ENCODE data around the gene TLE5. TPM values are rescaled to one million over a fixed set of nuclear protein-coding genes. Genes with fewer than 3 reads are reported as not detected.

The TLE5 gene
- polyA plus RNA-seq, 3 donors: 27.5 to 309 (median 34.4) TPM

DNA sequence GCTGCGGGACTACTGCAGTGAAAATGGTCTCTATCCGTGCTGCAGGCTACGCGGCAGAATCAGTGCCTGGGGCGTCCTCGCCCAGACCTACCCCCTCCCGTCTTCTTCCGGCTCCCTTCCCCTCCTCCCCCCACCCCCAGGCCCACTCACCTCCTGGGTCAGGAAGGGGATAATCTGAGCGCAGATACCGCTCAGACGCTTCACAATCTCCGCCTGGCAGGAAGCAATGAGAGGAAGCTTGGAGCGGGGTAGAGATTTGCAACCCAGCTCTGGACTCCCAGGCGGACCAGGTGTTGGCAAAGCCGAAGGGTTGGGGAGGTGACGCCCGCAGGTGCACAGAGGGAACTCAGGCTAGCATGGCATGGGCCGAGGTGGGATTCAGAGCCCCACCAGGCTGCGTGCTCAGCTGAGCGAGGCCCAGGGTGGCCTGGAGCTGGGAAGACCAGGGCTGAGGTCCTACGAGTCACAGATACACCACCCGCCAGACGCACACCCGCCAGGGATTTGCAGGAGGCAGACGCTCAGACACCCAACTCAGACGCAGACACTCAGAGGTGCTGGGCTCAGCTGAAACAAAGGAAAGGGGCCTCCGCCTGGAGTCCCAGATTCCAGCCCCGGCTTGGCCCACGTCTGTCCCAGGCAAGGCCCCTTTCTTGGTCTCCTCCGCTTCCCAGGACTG, 37.3 kb downstream of the TLE5 start:
- peaks cover 1% of the 10 kb centered on the region for H3K4me1 Mint-ChIP-seq
- peaks cover 3 to 4% of the 10 kb centered on the region in 2 donors for H3K4me1 ChIP-seq (ENCODE audit: control insufficient read depth in 1 of 2, insufficient read depth in 2 of 2, low read length in 2 of 2)
- WGBS (ENCODE audit: insufficient coverage): 24% methylated on average over 25 of the region's 30 CpGs
- intact Hi-C loops (cut with micrococcal nuclease): no loop called here
- no peak overlapping the region for H3K4me2 ChIP-seq (replicated peaks; ENCODE audit: extremely low read depth, low read length, poor library complexity, severe bottlenecking)
- no peak overlapping the region for H3K27ac Mint-ChIP-seq
- DNase-seq: no peak
- H3K36me3 Mint-ChIP-seq: peaks cover 0 to 6% of the 10 kb centered on the region in 2 donors
- H3K4me3 ChIP-seq (replicated peaks in 1 of 3; ENCODE audit: low read depth in 2 of 3, low read length in 3 of 3): no peak overlapping the region
- H3K4me3 Mint-ChIP-seq: peak overlapping the region in 1 of 2 donors; percentile 64
- no peaks in the 10 kb centered on the region for H3K36me3 ChIP-seq (replicated peaks in 1 of 2; ENCODE audit: control insufficient read depth in 1 of 2, insufficient read depth in 2 of 2, low read length in 2 of 2)
- H3K9me3 ChIP-seq (replicated peaks in 1 of 2; ENCODE audit: control insufficient read depth in 1 of 2, insufficient read depth in 1 of 2, low read length in 2 of 2): peaks cover 0 to 18% of the 10 kb centered on the region in 2 donors
- peaks cover 52 to 75% (median 73%) of the 10 kb centered on the region in 3 donors for H3K27me3 Mint-ChIP-seq (ENCODE audit: low read depth in 3 of 3)
- TF ChIP-seq, protein P1, sequence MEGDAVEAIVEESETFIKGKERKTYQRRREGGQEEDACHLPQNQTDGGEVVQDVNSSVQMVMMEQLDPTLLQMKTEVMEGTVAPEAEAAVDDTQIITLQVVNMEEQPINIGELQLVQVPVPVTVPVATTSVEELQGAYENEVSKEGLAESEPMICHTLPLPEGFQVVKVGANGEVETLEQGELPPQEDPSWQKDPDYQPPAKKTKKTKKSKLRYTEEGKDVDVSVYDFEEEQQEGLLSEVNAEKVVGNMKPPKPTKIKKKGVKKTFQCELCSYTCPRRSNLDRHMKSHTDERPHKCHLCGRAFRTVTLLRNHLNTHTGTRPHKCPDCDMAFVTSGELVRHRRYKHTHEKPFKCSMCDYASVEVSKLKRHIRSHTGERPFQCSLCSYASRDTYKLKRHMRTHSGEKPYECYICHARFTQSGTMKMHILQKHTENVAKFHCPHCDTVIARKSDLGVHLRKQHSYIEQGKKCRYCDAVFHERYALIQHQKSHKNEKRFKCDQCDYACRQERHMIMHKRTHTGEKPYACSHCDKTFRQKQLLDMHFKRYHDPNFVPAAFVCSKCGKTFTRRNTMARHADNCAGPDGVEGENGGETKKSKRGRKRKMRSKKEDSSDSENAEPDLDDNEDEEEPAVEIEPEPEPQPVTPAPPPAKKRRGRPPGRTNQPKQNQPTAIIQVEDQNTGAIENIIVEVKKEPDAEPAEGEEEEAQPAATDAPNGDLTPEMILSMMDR (IDR thresholded peaks at IDR 0.05): no peak
- H3K27ac ChIP-seq (ENCODE audit: low read depth in 1 of 2, low read length in 2 of 2): no peak overlapping the region
- H3K9ac ChIP-seq (ENCODE audit: insufficient read depth, low read length, poor library complexity, severe bottlenecking): no peak overlapping the region
- peaks cover 41 to 55% of the 10 kb centered on the region in 2 donors for H3K27me3 ChIP-seq (ENCODE audit: control insufficient read depth in 2 of 2, insufficient read depth in 2 of 2, low read length in 2 of 2)
- no peak overlapping the region for H2AFZ ChIP-seq (ENCODE audit: insufficient read depth, low read depth, low read length, poor library complexity, severe bottlenecking)
- no peaks in the 10 kb centered on the region for H4K20me1 ChIP-seq (ENCODE audit: insufficient read depth, low read length)
- peaks cover 0 to 20% (median 11%) of the 10 kb centered on the region in 7 donors for H3K9me3 Mint-ChIP-seq
- H3K79me2 ChIP-seq (ENCODE audit: insufficient read depth, low read length): no peaks in the 10 kb centered on the region

GRCh38 chr19:3024509-3024869, 37.8 kb downstream of the TLE5 start:
- H3K36me3 ChIP-seq (replicated peaks in 1 of 2; ENCODE audit: control insufficient read depth in 1 of 2, insufficient read depth in 2 of 2, low read length in 2 of 2): no peaks in the 10 kb centered on the region
- H4K20me1 ChIP-seq (ENCODE audit: insufficient read depth, low read length): no peaks in the 10 kb centered on the region
- peaks cover 47 to 71% (median 70%) of the 10 kb centered on the region in 3 donors for H3K27me3 Mint-ChIP-seq (ENCODE audit: low read depth in 3 of 3)
- intact Hi-C loops (cut with micrococcal nuclease): no loop called here
- DNase-seq: no peak
- H3K36me3 Mint-ChIP-seq: peaks cover 0 to 1% of the 10 kb centered on the region in 2 donors
- no peak overlapping the region for H3K4me2 ChIP-seq (replicated peaks; ENCODE audit: extremely low read depth, low read length, poor library complexity, severe bottlenecking)
- no peak overlapping the region for H3K27ac ChIP-seq (ENCODE audit: low read depth in 1 of 2, low read length in 2 of 2)
- peaks cover 1% of the 10 kb centered on the region for H3K4me1 Mint-ChIP-seq
- peaks cover 0 to 15% (median 6%) of the 10 kb centered on the region in 7 donors for H3K9me3 Mint-ChIP-seq
- H3K79me2 ChIP-seq (ENCODE audit: insufficient read depth, low read length): no peaks in the 10 kb centered on the region
- no peak overlapping the region for H3K27ac Mint-ChIP-seq
- H3K27me3 ChIP-seq (ENCODE audit: control insufficient read depth in 2 of 2, insufficient read depth in 2 of 2, low read length in 2 of 2): peaks cover 35 to 50% of the 10 kb centered on the region in 2 donors
- H3K4me3 Mint-ChIP-seq: peak overlapping the region in 1 of 2 donors; percentile 62
- no peak overlapping the region for H3K4me3 ChIP-seq (replicated peaks in 1 of 3; ENCODE audit: low read depth in 2 of 3, low read length in 3 of 3)
- 64% methylated on average over 3 of the region's 5 CpGs for WGBS (ENCODE audit: insufficient coverage)
- no peak overlapping the region for H3K9ac ChIP-seq (ENCODE audit: insufficient read depth, low read length, poor library complexity, severe bottlenecking)
- H2AFZ ChIP-seq (ENCODE audit: insufficient read depth, low read depth, low read length, poor library complexity, severe bottlenecking): no peak overlapping the region
- TF ChIP-seq, protein P1 (IDR thresholded peaks at IDR 0.05): no peak
- peaks cover 3 to 4% of the 10 kb centered on the region in 2 donors for H3K4me1 ChIP-seq (ENCODE audit: control insufficient read depth in 1 of 2, insufficient read depth in 2 of 2, low read length in 2 of 2)
- H3K9me3 ChIP-seq (replicated peaks in 1 of 2; ENCODE audit: control insufficient read depth in 1 of 2, insufficient read depth in 1 of 2, low read length in 2 of 2): peaks cover 0 to 15% of the 10 kb centered on the region in 2 donors
